ENCODE measurements around the gene CRACR2A.

DNA sequence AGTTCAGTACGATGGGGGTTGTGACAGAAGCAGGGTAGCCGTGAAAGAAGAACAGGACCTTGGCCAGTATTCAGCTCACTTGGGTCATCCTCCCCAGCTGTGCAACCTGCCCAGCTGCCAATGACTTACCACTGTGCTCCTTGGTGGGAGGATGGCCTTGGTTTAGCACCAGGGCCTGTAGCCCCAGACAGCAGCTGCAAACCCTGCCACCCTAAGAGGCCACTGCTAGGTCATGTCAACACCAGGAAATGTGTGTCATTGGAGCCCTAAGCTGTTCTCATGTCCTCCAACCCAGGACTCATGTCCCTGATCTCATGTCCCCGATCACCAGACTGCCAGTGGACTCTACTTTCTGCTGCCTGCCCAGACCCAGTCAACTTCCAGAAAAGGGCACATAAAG, 3.0 kb upstream of the CRACR2A start:
- TF ChIP-seq, protein P1, sequence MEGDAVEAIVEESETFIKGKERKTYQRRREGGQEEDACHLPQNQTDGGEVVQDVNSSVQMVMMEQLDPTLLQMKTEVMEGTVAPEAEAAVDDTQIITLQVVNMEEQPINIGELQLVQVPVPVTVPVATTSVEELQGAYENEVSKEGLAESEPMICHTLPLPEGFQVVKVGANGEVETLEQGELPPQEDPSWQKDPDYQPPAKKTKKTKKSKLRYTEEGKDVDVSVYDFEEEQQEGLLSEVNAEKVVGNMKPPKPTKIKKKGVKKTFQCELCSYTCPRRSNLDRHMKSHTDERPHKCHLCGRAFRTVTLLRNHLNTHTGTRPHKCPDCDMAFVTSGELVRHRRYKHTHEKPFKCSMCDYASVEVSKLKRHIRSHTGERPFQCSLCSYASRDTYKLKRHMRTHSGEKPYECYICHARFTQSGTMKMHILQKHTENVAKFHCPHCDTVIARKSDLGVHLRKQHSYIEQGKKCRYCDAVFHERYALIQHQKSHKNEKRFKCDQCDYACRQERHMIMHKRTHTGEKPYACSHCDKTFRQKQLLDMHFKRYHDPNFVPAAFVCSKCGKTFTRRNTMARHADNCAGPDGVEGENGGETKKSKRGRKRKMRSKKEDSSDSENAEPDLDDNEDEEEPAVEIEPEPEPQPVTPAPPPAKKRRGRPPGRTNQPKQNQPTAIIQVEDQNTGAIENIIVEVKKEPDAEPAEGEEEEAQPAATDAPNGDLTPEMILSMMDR (IDR thresholded peaks at IDR 0.05) = no peak
- no peak for TF ChIP-seq POLR2AphosphoS5 (IDR thresholded peaks at IDR 0.05; ENCODE audit: insufficient read depth in 1 of 2, low read depth in 1 of 2)
